ENCODE measurements around the gene ZMAT5.
"Not testable (repeated sequence)": the region's sequence is repeated elsewhere in the genome, so short reads cannot be mapped to it uniquely, and the experiment has no call there.

ZMAT5 gene

GRCh38 chr22:29784451-29785361 is 17.9 kb upstream of the ZMAT5 start:
- no peak for DNase-seq

- no peak for DNase-seq
These were observed 15.4 kb upstream of the ZMAT5 start for GRCh38 chr22:29782061-29782845.

GRCh38 chr22:29780748-29781676 is 14.2 kb upstream of the ZMAT5 start:
- DNase-seq, result no peak

GRCh38 chr22:29780220-29780619 is 13.4 kb upstream of the ZMAT5 start:
- DNase-seq, result no peak

GRCh38 chr22:29773233-29773632 is 6.4 kb upstream of the ZMAT5 start:
- no peak for DNase-seq

GRCh38 chr22:29772170-29772641 is 5.4 kb upstream of the ZMAT5 start:
- no peak for DNase-seq

GRCh38 chr22:29769723-29770321 is 3.0 kb upstream of the ZMAT5 start:
- DNase-seq, result no peak

- no peak for DNase-seq
These were observed 1.4 kb upstream of the ZMAT5 start for GRCh38 chr22:29768052-29768693.

- DNase-seq, result peak; percentile 94
These were observed 604 bp upstream of the ZMAT5 start, which contains the start of gene UQCR10 for GRCh38 chr22:29767171-29768051. TSS of gene UQCR10 (plus strand) at chr22:29767369. CDS start at chr22:29767399, 30 bp downstream.

- peak; percentile 26 for DNase-seq
These were observed 739 bp downstream of the ZMAT5 start for GRCh38 chr22:29765905-29766631.

GRCh38 chr22:29762263-29762662 is 4.5 kb downstream of the ZMAT5 start:
- no peak for DNase-seq

GRCh38 chr22:29758959-29759358 is 7.8 kb downstream of the ZMAT5 start:
- no peak for DNase-seq

GRCh38 chr22:29758068-29758622 is 8.7 kb downstream of the ZMAT5 start:
- no peak for DNase-seq

- no peak for DNase-seq
These were observed 9.7 kb downstream of the ZMAT5 start for GRCh38 chr22:29757096-29757495.

GRCh38 chr22:29756341-29756740 is 10.5 kb downstream of the ZMAT5 start:
- DNase-seq, result no peak

- DNase-seq, result no peak
These were observed 10.9 kb downstream of the ZMAT5 start for GRCh38 chr22:29755889-29756288.

GRCh38 chr22:29754658-29755395 is 12.0 kb downstream of the ZMAT5 start:
- not testable (repeated sequence) for DNase-seq

GRCh38 chr22:29753808-29754657 is 12.8 kb downstream of the ZMAT5 start:
- no peak for DNase-seq
